ENCODE measurements around the gene LRP1B. TPM values are rescaled to one million over a fixed set of nuclear protein-coding genes. Genes with fewer than 3 reads are reported as not detected.

Gene LRP1B
- polyA plus RNA-seq, 1 donor from 2014 or later, result 12.7 TPM

GRCh38 chr2:140791802-140792201 is 1339.0 kb downstream of the LRP1B start:
- H3K4me2 ChIP-seq (ENCODE audit: low read length), result no peak overlapping the region
- no peak for TF ChIP-seq TAF1 (IDR thresholded peaks at IDR 0.05; ENCODE audit: low read depth)
- TF ChIP-seq CTCF (IDR thresholded peaks at IDR 0.05; ENCODE audit: poor library complexity, severe bottlenecking), result no peak
- TF ChIP-seq REST (IDR thresholded peaks at IDR 0.05; ENCODE audit: borderline replicate concordance), result no peak
- TF ChIP-seq POLR2AphosphoS5 (IDR thresholded peaks at IDR 0.05), result no peak
- TF ChIP-seq MXI1 (conservative IDR thresholded peaks at IDR 0.05; ENCODE audit: poor library complexity, severe bottlenecking), result no peak
- no peak for TF ChIP-seq EP300 (conservative IDR thresholded peaks at IDR 0.05; ENCODE audit: poor library complexity, severe bottlenecking)
- TF ChIP-seq SMC3 (conservative IDR thresholded peaks at IDR 0.05; ENCODE audit: poor library complexity), result no peak
- no peak for TF ChIP-seq EZH2 (IDR thresholded peaks at IDR 0.05; ENCODE audit: borderline replicate concordance, insufficient read depth, low read length, poor library complexity, severe bottlenecking)
- no peak for TF ChIP-seq RAD21 (conservative IDR thresholded peaks at IDR 0.05)
- no peaks in the 10 kb centered on the region for H3K79me2 ChIP-seq (replicated peaks; ENCODE audit: insufficient read depth, low read length)
- no peak overlapping the region for H3K4me3 ChIP-seq (ENCODE audit: low read length)
- no peak overlapping the region for H3K27ac ChIP-seq (ENCODE audit: low read length)
- H3K9me3 ChIP-seq (ENCODE audit: low read length), result no peaks in the 10 kb centered on the region
- H3K36me3 ChIP-seq (ENCODE audit: insufficient read depth, low read length), result no peaks in the 10 kb centered on the region
- no peaks in the 10 kb centered on the region for H3K27me3 ChIP-seq (ENCODE audit: insufficient read depth, low read depth, low read length)
- H2AFZ ChIP-seq (ENCODE audit: low read depth, low read length), result no peak overlapping the region
- no peaks in the 10 kb centered on the region for H3K9me2 ChIP-seq (ENCODE audit: insufficient read depth, low read length)
- H3F3A ChIP-seq (ENCODE audit: insufficient read depth, low read length, poor library complexity, severe bottlenecking), result no peaks in the 10 kb centered on the region
- no peak overlapping the region for H3K9ac ChIP-seq (ENCODE audit: low read length)
- H4K20me1 ChIP-seq (ENCODE audit: insufficient read depth), result no peaks in the 10 kb centered on the region

GRCh38 chr2:140786585-140786984 is 1344.2 kb downstream of the LRP1B start:
- Histone ChIP-seq H4K20me1 (ENCODE audit: insufficient read depth) (no peaks in the 10 kb centered on the region), H3F3A (ENCODE audit: insufficient read depth, low read length, poor library complexity, severe bottlenecking) (no peaks in the 10 kb centered on the region), H3K36me3 (ENCODE audit: insufficient read depth, low read length) (no peaks in the 10 kb centered on the region), H3K4me2 (ENCODE audit: low read length) (no peak overlapping the region), H3K27ac (ENCODE audit: low read length) (peak overlapping the region; percentile 12), H3K9ac (ENCODE audit: low read length) (no peak overlapping the region), H3K9me2 (ENCODE audit: insufficient read depth, low read length) (no peaks in the 10 kb centered on the region), H3K27me3 (ENCODE audit: insufficient read depth, low read depth, low read length) (no peaks in the 10 kb centered on the region), H3K9me3 (ENCODE audit: low read length) (no peaks in the 10 kb centered on the region), H3K4me3 (ENCODE audit: low read length) (no peak overlapping the region), H2AFZ (ENCODE audit: low read depth, low read length) (no peak overlapping the region), H3K79me2 (replicated peaks; ENCODE audit: insufficient read depth, low read length) (no peaks in the 10 kb centered on the region)
- TF ChIP-seq MXI1 (conservative IDR thresholded peaks at IDR 0.05; ENCODE audit: poor library complexity, severe bottlenecking), result no peak
- peak; percentile 66 for TF ChIP-seq EP300 (conservative IDR thresholded peaks at IDR 0.05; ENCODE audit: poor library complexity, severe bottlenecking)

- no peaks in the 10 kb centered on the region for H3K9me3 ChIP-seq (ENCODE audit: low read length)
- H3K4me2 ChIP-seq (ENCODE audit: low read length), result no peak overlapping the region
- no peak overlapping the region for H3K9ac ChIP-seq (ENCODE audit: low read length)
- H3K27ac ChIP-seq (ENCODE audit: low read length), result no peak overlapping the region
- no peaks in the 10 kb centered on the region for H4K20me1 ChIP-seq (ENCODE audit: insufficient read depth)
- no peaks in the 10 kb centered on the region for H3F3A ChIP-seq (ENCODE audit: insufficient read depth, low read length, poor library complexity, severe bottlenecking)
- TF ChIP-seq EP300 (conservative IDR thresholded peaks at IDR 0.05; ENCODE audit: poor library complexity, severe bottlenecking) (no peak), RAD21 (conservative IDR thresholded peaks at IDR 0.05) (no peak), MXI1 (conservative IDR thresholded peaks at IDR 0.05; ENCODE audit: poor library complexity, severe bottlenecking) (no peak), POLR2AphosphoS5 (IDR thresholded peaks at IDR 0.05) (no peak), SMC3 (conservative IDR thresholded peaks at IDR 0.05; ENCODE audit: poor library complexity) (no peak), TAF1 (IDR thresholded peaks at IDR 0.05; ENCODE audit: low read depth) (no peak), EZH2 (IDR thresholded peaks at IDR 0.05; ENCODE audit: borderline replicate concordance, insufficient read depth, low read length, poor library complexity, severe bottlenecking) (no peak), REST (IDR thresholded peaks at IDR 0.05; ENCODE audit: borderline replicate concordance) (no peak), CTCF (IDR thresholded peaks at IDR 0.05; ENCODE audit: poor library complexity, severe bottlenecking) (no peak)
- H3K4me3 ChIP-seq (ENCODE audit: low read length), result no peak overlapping the region
- no peaks in the 10 kb centered on the region for H3K27me3 ChIP-seq (ENCODE audit: insufficient read depth, low read depth, low read length)
- H3K79me2 ChIP-seq (replicated peaks; ENCODE audit: insufficient read depth, low read length), result no peaks in the 10 kb centered on the region
- H2AFZ ChIP-seq (ENCODE audit: low read depth, low read length), result no peak overlapping the region
- no peaks in the 10 kb centered on the region for H3K36me3 ChIP-seq (ENCODE audit: insufficient read depth, low read length)
- no peaks in the 10 kb centered on the region for H3K9me2 ChIP-seq (ENCODE audit: insufficient read depth, low read length)
These were observed 1355.4 kb downstream of the LRP1B start for GRCh38 chr2:140775411-140775810.

Measured in neural cell (in vitro differentiated cells).